Keratinocyte (primary cell): ENCODE results near the gene IL17REL. TPM values are rescaled to one million over a fixed set of nuclear protein-coding genes. Genes with fewer than 3 reads are reported as not detected.

Source experiments
- DNase-seq: peaks from one replicate; pipeline ENCODE4 v3.0.0-alpha.2; 2011; ENCODE audit warnings: low read depth, missing footprints, low spot score
- FAIRE-seq: peaks from 2 replicates; lab custom pipeline; 2011; peaks lifted over from hg19 to GRCh38; lab: Jason Lieb, UNC
- H2AFZ ChIP-seq: 2 replicates; pipeline ENCODE4 v1.6.0; 2012; ENCODE audit warnings: low read length, control low read depth, inconsistent platforms; ENCODE audit not compliant: control insufficient read depth
- H3K27ac ChIP-seq: 2 replicates; pipeline ENCODE4 v1.5.1; 2011; ENCODE audit warnings: low read length; ENCODE audit not compliant: control insufficient read depth, insufficient read depth
- H3K27me3 ChIP-seq: 3 replicates; pipeline ENCODE4 v1.6.0; 2011; ENCODE audit warnings: low read length; ENCODE audit not compliant: control insufficient read depth, insufficient read depth; ENCODE audit errors: extremely low read depth
- H3K36me3 ChIP-seq, 2 experiments: 2 replicates in 1 of 2; 3 replicates in 1 of 2; pipeline ENCODE4 v1.5.1; 2011; ENCODE audit warnings: low read length in 2 of 2, mild to moderate bottlenecking in 1 of 2; ENCODE audit not compliant: control insufficient read depth in 2 of 2, insufficient read depth in 2 of 2; ENCODE audit errors: extremely low read depth in 1 of 2
- H3K4me1 ChIP-seq: 3 replicates; pipeline ENCODE4 v1.5.1; 2011; ENCODE audit warnings: low read length; ENCODE audit not compliant: control insufficient read depth, insufficient read depth; ENCODE audit errors: extremely low read depth
- H3K4me2 ChIP-seq: 3 replicates; pipeline ENCODE4 v1.6.0; 2011; ENCODE audit warnings: low read depth, low read length; ENCODE audit not compliant: control insufficient read depth, insufficient read depth; ENCODE audit errors: extremely low read depth
- H3K4me3 ChIP-seq, 3 experiments: fragments of 200-600 bp in 1 of 3; sonication (generic) in 1 of 3; 2 replicates in 2 of 3; 3 replicates in 1 of 3; pipeline ENCODE4 v1.5.1; 2011 to 2016; ENCODE audit warnings: low read length in 3 of 3, mild to moderate bottlenecking in 3 of 3, control low read depth in 2 of 3, inconsistent platforms in 1 of 3, low read depth in 1 of 3, mixed read lengths in 1 of 3, mixed run types in 1 of 3, moderate library complexity in 1 of 3; ENCODE audit not compliant: control insufficient read depth in 2 of 3, insufficient read depth in 2 of 3; ENCODE audit errors: extremely low read depth in 1 of 3
- H3K79me2 ChIP-seq: 2 replicates; pipeline ENCODE4 v1.6.0; 2012; ENCODE audit warnings: low read length; ENCODE audit not compliant: control insufficient read depth, insufficient read depth
- H3K9ac ChIP-seq: 3 replicates; pipeline ENCODE4 v1.6.0; 2011; ENCODE audit warnings: low read length; ENCODE audit not compliant: control insufficient read depth, insufficient read depth; ENCODE audit errors: extremely low read depth
- H3K9me1 ChIP-seq: 3 replicates; pipeline ENCODE4 v1.6.0; 2011; ENCODE audit warnings: low read length; ENCODE audit not compliant: control insufficient read depth, insufficient read depth; ENCODE audit errors: extremely low read depth
- H3K9me3 ChIP-seq: 2 replicates; pipeline ENCODE4 v1.5.1; 2012; ENCODE audit warnings: low read depth, low read length; ENCODE audit not compliant: control insufficient read depth
- H4K20me1 ChIP-seq: 3 replicates; pipeline ENCODE4 v1.6.0; 2011; ENCODE audit warnings: low read length; ENCODE audit not compliant: control insufficient read depth, insufficient read depth; ENCODE audit errors: extremely low read depth
- EZH2 ChIP-seq: IDR thresholded peaks from one replicate; pipeline ENCODE4 v1.6.1; 2012; ENCODE audit warnings: inconsistent platforms, mild to moderate bottlenecking, low read length, moderate library complexity
- dilution Hi-C: fragments of 300-500 bp; cut with MboI; formaldehyde crosslinking; loops from one replicate; pipeline ENCODE4 v1.7.0; 2020; ENCODE audit warnings: low sequenced_read_pairs; ENCODE audit not compliant: extremely low pct_ligation_motif_present
- polyA plus RNA-seq, 5 experiments: library from polyadenylated mRNA; depleted of rRNA in 3 of 5; stranded (reverse) in 3 of 5; stranded (forward) in 1 of 5; unstranded in 1 of 5; fragments of >200 nt; gene quantifications; 1 replicate in 1 of 5; 2 replicates in 3 of 5; 3 replicates in 1 of 5; pipeline versions ENCODE4 v1.2.1 to v1.2.3, GENCODE V29; 2011 to 2012; ENCODE audit warnings: missing spikeins in 2 of 5, low read depth in 1 of 5, low replicate concordance in 1 of 5
- TF ChIP-seq, protein P1 (sequence below), 3 experiments: IDR thresholded peaks in 1 of 3; conservative IDR thresholded peaks in 1 of 3; optimal IDR thresholded peaks in 1 of 3; 2 replicates in 2 of 3; 3 replicates in 1 of 3; pipeline versions ENCODE3 to v1.5.1; 2011; ENCODE audit warnings: low read length in 3 of 3, mild to moderate bottlenecking in 3 of 3, moderate library complexity in 2 of 3, control low read depth in 1 of 3, inconsistent platforms in 1 of 3; ENCODE audit not compliant: insufficient read depth in 2 of 3; ENCODE audit errors: extremely low read depth in 1 of 3

Gene IL17REL
- polyA plus RNA-seq, 1 donor (not counting 4 experiments of a cell fraction or from before 2014, with no cell fraction given), result not detected

DNA sequence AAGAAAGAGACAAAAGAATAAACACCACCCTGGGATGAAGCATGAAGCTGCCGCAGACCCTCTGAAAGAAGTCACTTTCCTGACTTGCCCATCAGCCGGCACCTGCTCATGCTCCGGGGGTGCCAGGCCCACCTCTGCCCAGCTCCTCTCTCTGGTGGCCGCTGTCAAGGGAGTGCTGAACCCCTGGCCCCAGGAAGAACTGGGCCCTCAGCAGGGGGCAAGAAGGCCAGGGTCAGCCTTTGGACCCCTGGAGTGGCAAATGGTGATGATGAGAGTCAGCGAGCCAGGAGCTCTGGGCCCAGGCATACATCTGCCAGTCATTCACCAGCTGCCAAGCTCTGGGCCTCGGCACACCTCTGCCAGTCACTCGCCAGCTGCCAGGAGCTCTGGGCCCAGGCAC is 28.2 kb upstream of the IL17REL start:
- Histone ChIP-seq H3K36me3 (no peaks in the 10 kb centered on the region), H3K4me3 (no peak overlapping the region), H3K9ac (no peak overlapping the region), H3K4me2 (no peak overlapping the region), H3K4me1 (no peaks in the 10 kb centered on the region), H2AFZ (no peak overlapping the region), H3K27ac (no peak overlapping the region), H3K9me1 (no peaks in the 10 kb centered on the region), H3K9me3 (peaks cover 6% of the 10 kb centered on the region), H3K27me3 (no peaks in the 10 kb centered on the region), H4K20me1 (no peaks in the 10 kb centered on the region), H3K79me2 (no peaks in the 10 kb centered on the region)
- FAIRE-seq, result no peak
- dilution Hi-C loops, result no loop called here
- TF ChIP-seq, protein P1, sequence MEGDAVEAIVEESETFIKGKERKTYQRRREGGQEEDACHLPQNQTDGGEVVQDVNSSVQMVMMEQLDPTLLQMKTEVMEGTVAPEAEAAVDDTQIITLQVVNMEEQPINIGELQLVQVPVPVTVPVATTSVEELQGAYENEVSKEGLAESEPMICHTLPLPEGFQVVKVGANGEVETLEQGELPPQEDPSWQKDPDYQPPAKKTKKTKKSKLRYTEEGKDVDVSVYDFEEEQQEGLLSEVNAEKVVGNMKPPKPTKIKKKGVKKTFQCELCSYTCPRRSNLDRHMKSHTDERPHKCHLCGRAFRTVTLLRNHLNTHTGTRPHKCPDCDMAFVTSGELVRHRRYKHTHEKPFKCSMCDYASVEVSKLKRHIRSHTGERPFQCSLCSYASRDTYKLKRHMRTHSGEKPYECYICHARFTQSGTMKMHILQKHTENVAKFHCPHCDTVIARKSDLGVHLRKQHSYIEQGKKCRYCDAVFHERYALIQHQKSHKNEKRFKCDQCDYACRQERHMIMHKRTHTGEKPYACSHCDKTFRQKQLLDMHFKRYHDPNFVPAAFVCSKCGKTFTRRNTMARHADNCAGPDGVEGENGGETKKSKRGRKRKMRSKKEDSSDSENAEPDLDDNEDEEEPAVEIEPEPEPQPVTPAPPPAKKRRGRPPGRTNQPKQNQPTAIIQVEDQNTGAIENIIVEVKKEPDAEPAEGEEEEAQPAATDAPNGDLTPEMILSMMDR (optimal IDR thresholded peaks at IDR 0.05 in 1 of 3, IDR thresholded peaks at IDR 0.05 in 1 of 3, conservative IDR thresholded peaks at IDR 0.05 in 1 of 3; ENCODE audit: extremely low read depth in 1 of 3, insufficient read depth in 2 of 3, low read length in 3 of 3), result no peak
- no peak for TF ChIP-seq EZH2
- no peak for DNase-seq

DNA sequence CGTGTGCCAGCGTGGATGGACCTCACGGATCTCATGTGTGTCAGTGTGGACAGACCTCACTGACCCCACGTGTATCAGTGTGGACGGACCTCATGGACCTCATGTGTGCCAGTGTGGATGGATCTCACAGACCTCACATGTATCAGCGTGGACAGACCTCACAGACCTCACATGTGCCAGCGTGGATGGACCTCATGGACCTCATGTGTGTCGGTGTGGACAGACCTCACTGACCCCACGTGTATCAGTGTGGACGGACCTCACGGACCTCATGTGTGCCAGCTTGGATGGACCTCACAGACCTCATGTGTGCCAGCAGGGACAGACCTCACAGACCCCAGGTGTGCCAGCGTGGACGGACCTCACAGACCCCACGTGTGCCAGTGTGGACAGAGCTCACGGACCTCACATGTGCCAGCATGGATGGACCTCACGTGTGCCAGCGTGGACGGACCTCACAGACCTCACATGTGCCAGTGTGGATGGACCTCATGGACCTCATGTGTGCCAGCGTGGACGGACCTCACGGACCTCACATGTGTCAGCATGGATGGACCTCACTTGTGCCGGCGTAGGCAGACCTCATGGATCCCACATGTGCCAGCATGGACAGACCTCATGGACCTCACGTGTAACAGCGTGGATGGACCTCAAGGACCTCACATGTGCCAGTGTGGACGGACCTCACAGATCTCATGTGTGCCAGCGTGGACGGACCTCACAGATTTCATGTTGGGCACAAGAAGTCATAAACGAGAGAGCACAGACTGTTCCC is 27.3 kb upstream of the IL17REL start:
- Histone ChIP-seq H3K4me3 (no peak overlapping the region), H3K79me2 (no peaks in the 10 kb centered on the region), H3K4me1 (no peaks in the 10 kb centered on the region), H3K27me3 (no peaks in the 10 kb centered on the region), H3K4me2 (no peak overlapping the region), H3K9me3 (peaks cover 6% of the 10 kb centered on the region), H4K20me1 (no peaks in the 10 kb centered on the region), H3K36me3 (no peaks in the 10 kb centered on the region), H3K9ac (no peak overlapping the region), H2AFZ (no peak overlapping the region), H3K27ac (no peak overlapping the region), H3K9me1 (no peaks in the 10 kb centered on the region)
- TF ChIP-seq EZH2, result no peak
- TF ChIP-seq, protein P1 (optimal IDR thresholded peaks at IDR 0.05 in 1 of 3, IDR thresholded peaks at IDR 0.05 in 1 of 3, conservative IDR thresholded peaks at IDR 0.05 in 1 of 3; ENCODE audit: extremely low read depth in 1 of 3, insufficient read depth in 2 of 3, low read length in 3 of 3), result no peak
- dilution Hi-C loops, result no loop called here
- DNase-seq, result no peak
- no peak for FAIRE-seq
